Hepatocyte (in vitro differentiated cells): ENCODE measurements around the gene SERBP1.

ENCODE experiments used
- CTCF ChIP-seq: fragments of 200-600 bp; sonication (generic); IDR thresholded peaks from 2 replicates; pipeline ENCODE4 v1.5.1; 2016; ENCODE audit warnings: antibody characterized with exemption, mild to moderate bottlenecking; ENCODE audit not compliant: poor library complexity
- EZH2 ChIP-seq: fragments of 200-600 bp; sonication (generic); IDR thresholded peaks from 2 replicates; pipeline ENCODE4 v1.6.1; 2016; ENCODE audit warnings: antibody characterized with exemption, mild to moderate bottlenecking, borderline replicate concordance
- EZH2phosphoT487 ChIP-seq: fragments of 200-600 bp; sonication (generic); IDR thresholded peaks from one replicate; pipeline ENCODE4 v1.6.1; 2018; ENCODE audit warnings: antibody characterized with exemption, mild to moderate bottlenecking, low read depth, moderate library complexity; ENCODE audit not compliant: unreplicated experiment, severe bottlenecking

- TF ChIP-seq EZH2phosphoT487 (no peak), CTCF (peak; percentile 16), EZH2 (no peak)
These were observed 62.7 kb downstream of the SERBP1 start for GRCh38 chr1:67367370-67368045.
